Left renal pelvis (tissue), 4 donors: ENCODE data around the gene RGL3. TPM values are rescaled to one million over a fixed set of nuclear protein-coding genes. Genes with fewer than 3 reads are reported as not detected.
"Not testable (repeated sequence)": the region's sequence is repeated elsewhere in the genome, so short reads cannot be mapped to it uniquely, and the experiment has no call there.

ENCODE experiments used
- DNase-seq, 4 donors: peaks; one replicate each; pipeline ENCODE4 v3.0.0-alpha.2; 2013; ENCODE audit warnings: low read depth in 4 of 4, low spot score in 3 of 4
- polyA plus RNA-seq, 4 donors: library from polyadenylated mRNA; unstranded; fragments of 120-200 nt; gene quantifications; one replicate each; pipeline ENCODE4 v1.2.1, GENCODE V29; 2013; ENCODE audit not compliant: insufficient read length in 4 of 4

Gene RGL3
- polyA plus RNA-seq, 4 donors: 1.7 to 148 (median 71.4) TPM

DNA sequence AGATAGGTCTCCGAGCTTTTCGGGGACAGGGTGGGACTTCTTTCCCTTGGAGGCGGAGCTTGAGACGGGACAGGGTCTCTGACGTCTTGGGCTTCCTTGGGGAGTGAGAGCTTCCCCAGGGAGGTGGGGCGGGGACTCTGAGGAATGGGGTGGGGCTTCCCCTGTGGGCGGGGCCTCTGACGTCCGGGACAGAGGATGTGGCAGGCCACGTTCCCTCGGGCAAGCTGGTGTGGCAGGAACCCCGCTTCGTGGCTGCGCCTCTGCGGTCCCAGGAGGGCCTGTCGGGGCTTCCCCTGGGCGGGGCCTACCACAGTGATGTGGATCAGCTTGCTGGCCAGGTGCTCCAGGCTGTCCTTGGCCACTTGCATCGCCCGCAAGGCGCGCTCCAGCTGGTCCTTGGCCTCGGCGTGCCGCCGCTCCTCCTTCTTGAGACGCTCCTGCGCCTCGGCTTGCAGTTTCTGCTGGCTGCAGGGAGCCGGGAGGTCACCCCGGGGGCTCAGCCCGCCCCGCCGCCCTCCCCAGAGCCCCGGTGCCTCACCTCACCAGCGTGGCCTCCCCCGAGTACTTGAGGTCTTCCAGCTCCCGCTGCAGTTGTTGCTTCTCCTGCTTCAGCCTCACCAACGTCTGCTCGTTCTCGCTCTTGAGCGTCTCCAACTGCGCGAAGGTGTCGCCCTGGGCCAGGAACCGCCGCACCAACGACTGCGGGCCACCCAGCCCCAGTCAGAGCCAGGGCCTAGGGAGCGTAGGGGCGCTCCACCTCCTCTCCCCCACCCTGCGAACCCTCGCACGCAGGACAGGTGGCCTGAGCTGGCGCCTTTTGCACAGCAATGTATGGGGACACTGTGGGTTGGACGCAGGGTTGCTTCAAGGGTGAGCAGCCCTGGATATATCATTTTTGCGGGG, 3.3 kb upstream of the RGL3 start:
- DNase-seq: no peak

GRCh38 chr19:11421371-11422098, 2.4 kb upstream of the RGL3 start:
- DNase-seq: no peak

- no peak for DNase-seq
Measured at GRCh38 chr19:11420429-11421370, 1.6 kb upstream of the RGL3 start.

GRCh38 chr19:11418094-11418548, 993 bp downstream of the RGL3 start:
- DNase-seq: no peak

- DNase-seq: no peak
Measured at GRCh38 chr19:11416346-11417052, 2.6 kb downstream of the RGL3 start.

DNA sequence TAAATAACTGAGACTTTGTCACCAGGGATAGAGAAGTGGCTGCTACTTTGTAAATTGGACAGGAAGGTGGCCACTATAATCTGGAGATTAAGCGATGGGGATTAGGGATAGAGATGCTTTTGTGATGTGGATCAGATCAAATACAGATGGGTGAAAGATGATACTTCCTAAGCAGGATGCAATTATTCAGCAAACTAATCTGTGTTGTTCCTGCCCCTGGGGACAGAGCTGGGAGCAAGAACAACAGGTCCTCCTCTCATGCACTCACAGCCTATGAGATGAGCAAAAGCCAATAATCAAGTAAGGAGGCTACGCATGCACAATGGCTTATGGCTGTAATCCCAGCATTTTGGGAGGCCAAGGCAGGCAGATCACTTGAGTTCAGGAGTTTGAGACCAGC, 4.6 kb downstream of the RGL3 start:
- no peak for DNase-seq

DNA sequence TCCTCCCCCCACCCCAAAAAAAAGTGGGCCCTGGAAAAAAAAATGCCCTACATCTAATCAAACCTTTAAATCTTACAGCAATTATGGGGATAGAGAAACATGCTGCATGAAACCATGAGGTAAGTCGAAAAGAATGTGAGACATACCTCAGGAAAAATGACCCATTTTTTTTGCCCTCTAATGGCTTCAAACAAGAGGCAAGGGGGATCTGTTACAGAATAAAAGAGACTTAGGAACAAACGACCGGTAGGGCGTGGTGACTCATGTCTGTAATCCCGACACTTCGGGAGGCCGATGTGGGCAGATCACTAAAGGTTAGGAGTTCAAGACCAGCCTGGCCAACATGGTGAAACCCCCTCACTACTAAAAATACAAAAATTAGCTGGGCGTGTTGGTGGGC, 8.4 kb downstream of the RGL3 start:
- no peak for DNase-seq

DNA sequence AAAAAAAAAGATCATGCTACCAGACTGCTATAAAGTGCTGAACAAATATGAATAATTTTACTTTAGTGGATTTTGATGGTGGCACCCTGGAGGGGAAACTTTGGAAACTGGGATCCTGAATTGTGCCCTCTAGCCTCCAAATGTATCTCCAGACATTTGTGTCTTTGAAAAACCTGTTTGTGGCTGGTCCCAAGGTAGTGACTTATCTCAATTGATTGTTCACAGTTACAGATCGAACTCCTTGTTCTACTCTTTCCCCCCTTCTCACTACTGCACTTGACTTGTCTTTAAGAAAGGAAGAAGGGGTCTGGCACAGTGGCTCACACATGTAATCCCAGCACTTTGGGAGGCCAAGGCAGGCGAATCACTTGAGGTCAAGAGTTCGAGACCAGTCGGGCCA, 10.5 kb downstream of the RGL3 start:
- no peak for DNase-seq

DNA sequence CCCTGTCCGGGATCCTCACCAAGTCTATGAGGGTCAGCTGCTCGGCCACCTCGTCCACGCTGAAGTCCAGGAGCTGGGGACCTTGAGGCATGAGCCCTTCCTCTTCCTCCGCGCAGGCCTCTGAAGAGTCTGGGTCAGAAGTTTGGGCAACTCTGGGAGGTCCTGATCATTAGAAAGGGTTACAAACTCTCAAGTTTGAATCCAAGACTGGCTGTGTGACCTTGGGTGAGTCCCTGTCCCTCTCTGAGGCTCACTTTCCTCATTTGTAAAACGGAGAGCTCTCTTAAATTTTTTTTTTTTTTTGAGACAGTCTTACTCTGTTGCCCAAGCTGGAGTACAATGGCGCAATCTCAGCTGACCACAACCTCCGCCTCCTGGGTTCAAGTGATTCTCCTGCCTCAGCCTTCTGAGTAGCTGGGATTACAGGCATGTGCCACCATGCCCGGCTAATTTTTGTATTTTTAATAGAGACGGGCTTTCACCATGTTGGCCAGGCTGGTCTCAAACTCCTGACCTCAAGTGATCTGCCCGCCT, 12.3 kb downstream of the RGL3 start:
- DNase-seq: not testable (repeated sequence)

DNA sequence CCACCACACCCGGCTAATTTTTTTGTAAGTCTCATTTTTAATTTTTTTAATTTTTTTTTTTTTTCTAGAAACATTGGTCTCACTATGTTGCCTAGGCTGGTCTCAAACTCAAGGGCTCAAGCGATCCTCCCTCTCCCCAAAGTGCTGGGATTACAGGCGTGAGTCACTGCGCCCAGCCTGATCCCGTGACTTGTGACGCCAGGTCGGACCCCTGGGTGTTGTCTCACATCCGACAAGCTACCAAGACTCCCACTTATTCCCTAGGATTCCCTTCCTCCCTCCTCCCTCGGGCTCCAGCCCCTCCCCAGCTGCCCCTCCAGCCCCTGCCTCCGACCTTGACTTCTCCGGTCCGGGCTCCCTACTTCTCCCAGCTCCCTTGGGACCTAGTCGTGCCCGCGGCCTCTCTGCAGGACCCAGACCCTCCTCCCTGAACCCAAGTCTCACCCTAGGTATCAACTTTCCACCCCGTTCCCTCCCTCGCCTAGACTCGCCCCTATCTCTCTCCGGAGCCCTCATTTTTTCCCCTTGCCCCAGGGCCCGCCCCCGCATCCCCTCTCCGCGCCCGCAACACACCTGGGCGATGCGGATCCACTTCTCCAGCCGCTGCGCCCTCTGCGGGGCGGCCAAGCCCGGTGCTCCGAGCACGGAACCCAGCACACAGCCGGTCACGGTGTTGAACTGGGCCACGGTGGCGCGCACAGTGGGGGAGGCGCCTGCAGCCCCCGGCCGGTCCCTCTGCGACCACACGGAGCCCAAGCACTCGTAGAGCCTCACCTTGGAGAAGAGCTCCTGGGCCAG, 13.1 kb downstream of the RGL3 start:
- DNase-seq: no peak

DNA sequence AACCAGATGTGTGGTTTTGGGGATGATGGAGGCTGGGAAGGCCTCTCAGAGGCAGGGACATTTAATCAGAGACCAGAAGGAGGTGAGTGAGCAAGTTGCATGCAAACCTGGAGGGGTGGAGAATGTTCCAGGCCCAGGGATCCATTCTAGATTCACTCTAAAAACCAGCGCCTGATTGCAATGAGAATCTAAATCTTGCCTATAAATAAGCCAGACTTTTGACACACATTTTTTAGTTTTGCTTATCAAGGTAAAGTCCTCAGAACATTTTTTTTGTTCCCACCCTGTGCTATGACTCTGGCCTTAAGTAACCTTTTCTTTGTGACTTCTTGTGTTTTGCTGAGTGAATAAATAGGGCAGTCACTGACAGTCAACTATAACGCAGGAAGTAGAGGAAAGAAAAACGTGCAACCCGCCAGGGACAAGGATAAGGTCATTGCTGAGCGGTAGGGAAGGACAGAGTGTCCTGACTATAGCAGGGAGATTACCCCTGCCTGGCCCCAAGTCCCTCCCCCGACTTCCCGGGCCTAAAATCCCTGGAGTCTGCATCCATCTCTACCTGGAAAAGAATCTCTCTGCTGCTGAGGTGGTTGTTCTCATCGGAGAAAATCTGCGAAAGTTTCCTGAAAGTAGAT, 14.4 kb downstream of the RGL3 start:
- DNase-seq: no peak

GRCh38 chr19:11401808-11402543, 17.1 kb downstream of the RGL3 start:
- DNase-seq: no peak

DNA sequence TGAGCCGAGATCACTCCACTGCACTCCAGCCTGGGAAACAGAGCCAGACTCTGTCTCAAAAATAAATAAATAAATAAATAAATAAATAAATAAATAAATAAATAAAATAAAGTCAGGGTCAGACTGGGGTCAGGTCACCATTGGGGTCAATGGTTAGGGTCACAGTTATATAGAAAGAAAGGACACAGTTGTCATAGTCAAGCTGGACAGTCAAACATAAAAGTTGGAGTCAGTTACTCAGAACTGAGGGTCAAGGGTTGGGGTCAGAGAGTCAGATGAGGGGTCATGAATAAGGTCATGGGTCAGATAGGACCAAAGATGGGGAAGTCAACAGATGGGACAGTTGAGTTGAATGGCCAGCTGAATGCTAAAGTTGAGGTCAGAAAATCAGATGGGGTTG, 18.3 kb downstream of the RGL3 start:
- no peak for DNase-seq

- DNase-seq: no peak
Measured at GRCh38 chr19:11399667-11400066, 19.4 kb downstream of the RGL3 start.

DNA sequence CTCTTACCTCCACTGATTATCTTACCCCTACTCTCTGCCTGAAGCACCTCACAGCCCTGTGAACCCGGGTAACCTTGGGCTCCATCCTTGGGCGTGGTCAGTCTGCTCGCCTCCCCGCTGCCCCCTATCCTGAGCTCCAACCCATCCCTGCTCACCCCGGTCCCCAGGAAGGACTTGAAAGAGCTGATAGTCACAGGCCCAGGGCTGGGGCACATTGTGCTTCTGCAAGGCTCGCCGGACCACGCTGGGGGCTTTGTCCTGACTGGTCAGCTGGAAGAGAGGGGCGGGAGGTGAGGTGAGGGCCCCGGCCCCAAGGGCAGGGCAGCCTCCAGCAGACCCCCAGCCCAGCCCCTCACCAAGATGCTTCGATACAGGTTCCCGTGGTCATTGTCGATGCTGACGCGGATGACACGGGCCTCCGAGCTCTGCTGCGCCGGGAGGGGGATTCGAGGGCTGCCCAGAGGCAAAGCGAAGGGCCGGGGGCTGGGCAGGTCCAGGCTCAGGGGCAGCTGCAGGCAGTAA, 22.0 kb downstream of the RGL3 start:
- no peak for DNase-seq

GRCh38 chr19:11390933-11391680, 28.0 kb downstream of the RGL3 start:
- no peak for DNase-seq

DNA sequence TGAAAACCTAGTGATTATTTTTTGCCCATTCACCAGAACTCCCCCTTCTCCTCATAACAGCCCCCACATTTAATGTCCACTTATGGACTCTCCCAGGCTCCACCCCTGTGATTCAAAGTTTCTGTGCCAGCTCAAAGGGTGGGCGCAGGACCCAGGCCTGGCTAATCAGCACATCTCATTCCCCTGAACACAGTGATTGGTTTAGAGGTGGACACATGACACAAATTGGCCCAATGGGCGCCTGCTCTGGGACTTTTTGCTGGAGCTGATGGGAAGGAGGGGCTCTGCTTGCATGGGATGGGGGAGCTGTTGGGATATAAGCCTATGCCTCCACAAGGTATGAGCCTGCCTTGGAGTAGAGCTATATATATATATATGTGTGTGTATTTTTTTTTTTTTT, 28.8 kb downstream of the RGL3 start:
- no peak for DNase-seq
